Fibroblast of skin of abdomen (primary cell): ENCODE data around the gene CFAP299.
"Not testable (repeated sequence)": the region's sequence is repeated elsewhere in the genome, so short reads cannot be mapped to it uniquely, and the experiment has no call there.

Source experiments
- DNase-seq: peaks from one replicate; pipeline ENCODE4 v3.0.0-alpha.2; 2013

Gene CFAP299

GRCh38 chr4:80393246-80393969, 57.9 kb downstream of the CFAP299 start:
- peak; percentile 73 for DNase-seq

- no peak for DNase-seq
Measured at GRCh38 chr4:80393970-80394250, 58.4 kb downstream of the CFAP299 start.

- DNase-seq = peak; percentile 41
Measured at GRCh38 chr4:80407246-80407645, 71.7 kb downstream of the CFAP299 start.

DNA sequence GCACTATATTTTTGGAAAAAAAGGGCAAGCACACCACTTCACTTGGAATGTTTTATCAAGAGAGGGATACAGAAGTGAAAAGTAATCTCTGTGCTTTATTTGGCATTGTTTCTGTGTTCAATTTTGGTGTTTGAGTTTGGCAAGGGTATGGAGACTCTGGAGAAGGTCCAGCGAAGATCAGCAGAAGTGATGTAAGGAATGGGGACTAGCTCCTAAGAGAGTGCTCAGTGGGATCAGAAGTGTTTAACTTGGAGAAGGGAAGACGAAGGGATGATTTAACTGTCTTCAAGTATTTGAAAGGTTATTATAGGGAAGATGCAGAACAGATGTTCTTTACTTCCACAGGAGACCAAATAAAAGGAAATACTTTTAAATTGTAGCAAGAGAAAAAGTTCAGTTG, 74.3 kb downstream of the CFAP299 start:
- no peak for DNase-seq

GRCh38 chr4:80412322-80412721, 76.8 kb downstream of the CFAP299 start:
- DNase-seq = peak; percentile 12

- DNase-seq = no peak
Measured at GRCh38 chr4:80413086-80413485, 77.6 kb downstream of the CFAP299 start.

- no peak for DNase-seq
Measured at GRCh38 chr4:80417019-80417418, 81.5 kb downstream of the CFAP299 start.

- no peak for DNase-seq
Measured at GRCh38 chr4:80419946-80420345, 84.4 kb downstream of the CFAP299 start.

GRCh38 chr4:80420638-80421037, 85.1 kb downstream of the CFAP299 start:
- no peak for DNase-seq

- no peak for DNase-seq
Measured at GRCh38 chr4:80422727-80423404, 87.3 kb downstream of the CFAP299 start.

DNA sequence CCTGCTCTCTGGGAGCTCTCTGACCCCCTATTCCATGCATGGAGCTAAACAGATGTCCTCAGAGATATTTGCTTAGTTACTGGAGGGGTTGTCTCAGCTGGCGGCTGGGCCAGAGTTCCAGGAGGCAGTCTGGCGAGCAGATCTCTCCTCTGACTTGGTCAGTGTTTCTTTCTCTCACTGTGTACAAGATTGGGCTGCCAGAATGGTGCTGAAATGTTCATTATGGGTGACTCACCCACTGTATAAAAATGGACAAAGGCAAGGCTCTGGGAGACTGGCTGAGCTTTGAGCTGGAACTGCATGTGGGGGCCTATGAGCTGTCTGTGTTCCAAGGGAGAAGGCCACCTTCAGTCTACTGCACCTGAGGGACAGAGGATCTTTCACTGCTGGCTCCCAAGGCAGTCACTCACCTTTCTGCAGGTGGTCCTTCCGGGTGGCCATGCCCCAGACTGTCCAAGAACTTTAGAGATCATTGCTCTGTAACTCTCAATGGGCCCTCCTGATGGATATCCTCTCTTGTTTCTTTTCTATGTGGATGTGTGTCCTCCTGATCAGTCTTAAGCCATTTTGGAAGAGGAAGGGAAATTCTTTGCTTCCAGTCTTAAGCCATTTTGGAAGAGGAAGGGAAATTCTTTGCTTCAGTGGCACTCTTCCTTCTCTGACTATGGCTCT, 88.2 kb downstream of the CFAP299 start:
- no peak for DNase-seq

DNA sequence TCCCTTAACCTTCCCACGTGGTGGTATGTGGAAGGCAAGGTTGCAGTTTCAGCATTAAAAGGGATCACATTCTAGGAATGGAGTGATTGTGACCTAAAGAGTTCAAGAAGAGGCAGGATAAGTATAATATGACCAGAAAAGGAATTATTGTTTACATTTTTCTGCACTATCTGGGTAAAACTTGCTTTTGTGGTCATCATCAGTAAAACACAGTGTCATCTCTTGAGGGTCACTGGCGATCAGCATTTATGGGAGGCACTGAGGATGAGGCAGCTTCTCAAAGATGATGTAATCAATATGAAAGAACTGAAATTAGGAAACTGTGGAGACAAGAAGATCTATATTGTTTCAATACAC, 88.7 kb downstream of the CFAP299 start:
- no peak for DNase-seq

DNA sequence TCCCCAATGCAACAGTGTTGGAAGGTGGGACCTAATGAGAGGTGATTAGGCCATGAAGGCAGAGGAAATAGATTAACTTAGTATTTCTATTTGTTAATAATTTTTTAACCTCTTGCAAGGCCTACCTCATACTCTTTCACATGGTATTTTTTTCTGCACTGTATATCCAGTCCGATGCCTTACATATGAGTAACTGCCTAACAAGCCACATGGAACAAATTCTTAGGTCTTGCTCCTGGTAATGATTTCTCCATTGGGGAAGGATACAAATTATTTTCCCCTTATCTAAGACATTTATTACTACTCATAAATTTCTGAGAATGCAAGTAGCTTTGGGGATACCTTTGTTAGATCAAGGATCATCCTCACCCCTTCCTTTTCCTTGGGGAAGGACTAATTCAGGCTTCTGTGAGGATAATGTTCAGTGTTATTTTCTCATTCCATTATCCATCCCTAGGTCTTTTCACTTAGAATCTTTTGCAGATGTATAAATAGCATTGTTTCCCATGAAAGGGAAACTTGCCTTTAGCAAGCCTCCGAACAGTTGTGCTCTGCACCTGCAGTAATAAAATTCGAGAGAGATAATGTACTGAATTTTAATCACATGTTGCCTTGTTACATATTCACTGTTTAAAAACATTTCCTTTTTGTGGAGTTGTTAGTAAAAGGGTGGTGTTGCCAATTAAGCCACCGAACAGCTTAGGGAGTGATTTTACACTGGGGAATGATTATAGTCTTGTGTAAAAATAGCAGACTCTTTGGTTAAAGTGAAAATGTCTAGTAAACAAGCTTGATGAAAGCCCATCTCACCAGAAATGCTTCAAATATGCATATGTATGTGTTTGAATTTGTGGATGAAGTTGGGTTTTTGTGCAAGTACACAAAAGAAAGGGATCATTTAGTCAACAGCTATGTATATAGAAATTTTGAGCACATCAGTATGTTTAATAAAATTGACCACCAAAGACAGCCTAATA, 89.9 kb downstream of the CFAP299 start:
- DNase-seq = no peak

- DNase-seq = no peak
Measured at GRCh38 chr4:80431203-80431965, 95.9 kb downstream of the CFAP299 start.

GRCh38 chr4:80434238-80434637, 98.7 kb downstream of the CFAP299 start:
- DNase-seq = peak; percentile 49

GRCh38 chr4:80438016-80438415, 102.5 kb downstream of the CFAP299 start:
- no peak for DNase-seq

GRCh38 chr4:80439294-80440061, 103.9 kb downstream of the CFAP299 start:
- not testable (repeated sequence) for DNase-seq

DNA sequence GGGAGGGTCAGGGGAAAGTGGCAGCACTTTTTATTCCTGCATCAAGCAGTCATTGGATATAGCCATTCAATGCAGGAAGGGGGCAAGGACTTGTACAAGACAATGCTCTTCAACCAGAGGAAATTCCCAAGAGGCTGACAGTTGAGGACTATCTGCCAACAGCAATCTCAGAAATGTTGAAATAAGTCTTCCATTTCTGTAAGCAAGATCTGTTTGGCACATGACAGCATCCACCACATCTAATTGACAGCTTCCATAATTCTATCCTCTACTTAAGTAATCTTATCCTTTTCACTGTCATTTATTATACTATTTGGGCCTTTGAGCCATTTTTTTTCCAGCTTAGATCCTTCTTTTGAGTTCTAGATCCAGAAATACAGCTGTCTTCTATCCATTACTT, 110.7 kb downstream of the CFAP299 start:
- peak; percentile 31 for DNase-seq

GRCh38 chr4:80446664-80447063, 111.1 kb downstream of the CFAP299 start:
- peak; percentile 67 for DNase-seq

DNA sequence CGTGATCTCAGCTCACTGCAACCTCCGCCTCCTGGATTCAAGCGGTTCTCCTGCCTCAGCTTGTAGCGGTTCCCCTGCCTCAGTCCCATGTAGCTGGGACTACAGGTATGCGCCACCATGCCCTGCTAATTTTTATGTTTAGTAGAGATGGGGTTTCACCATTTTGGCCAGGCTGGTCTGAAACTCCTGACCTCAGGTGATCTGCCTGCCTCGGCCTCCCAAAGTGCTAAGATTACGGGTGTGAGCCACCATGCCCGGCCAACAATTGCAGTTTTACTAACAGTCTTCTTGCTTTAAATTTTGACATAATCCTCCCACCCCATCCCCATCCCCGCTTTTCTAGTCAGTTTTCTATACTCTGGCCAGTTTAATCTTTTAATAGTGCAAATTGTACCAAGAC, 112.0 kb downstream of the CFAP299 start:
- DNase-seq = no peak

GRCh38 chr4:80448056-80448455, 112.5 kb downstream of the CFAP299 start:
- DNase-seq = no peak
